MM.1S (cell line): ENCODE data around the gene RFX2.
"Not testable (repeated sequence)": the region's sequence is repeated elsewhere in the genome, so short reads cannot be mapped to it uniquely, and the experiment has no call there.

Experiments used
- DNase-seq: peaks from one replicate; pipeline ENCODE4 v3.0.0-alpha.2; 2015
- H2AFZ ChIP-seq: fragments of 300-600 bp; sonication (generic); 2 replicates; pipeline ENCODE4 v1.6.0; 2016; ENCODE audit warnings: antibody characterized with exemption, low read length
- H3F3A ChIP-seq: fragments of 300-600 bp; sonication (generic); 2 replicates; pipeline ENCODE4 v1.6.1; 2016; ENCODE audit warnings: mild to moderate bottlenecking, antibody characterized with exemption, low read length, moderate library complexity, mixed read lengths; ENCODE audit not compliant: insufficient read depth
- H3K27ac ChIP-seq: fragments of 300-600 bp; sonication (generic); 2 replicates; pipeline ENCODE4 v1.5.1; 2016; ENCODE audit warnings: mild to moderate bottlenecking, low read length
- H3K27me3 ChIP-seq: fragments of 300-600 bp; sonication (generic); replicated peaks from 2 replicates; pipeline ENCODE4 v1.6.0; 2016; ENCODE audit warnings: low read length; ENCODE audit not compliant: insufficient read depth
- H3K36me3 ChIP-seq: fragments of 300-600 bp; sonication (generic); replicated peaks from 2 replicates; pipeline ENCODE4 v1.6.1; 2016; ENCODE audit warnings: mild to moderate bottlenecking, low read length, mixed read lengths; ENCODE audit not compliant: insufficient read depth
- H3K4me1 ChIP-seq: fragments of 300-600 bp; sonication (generic); 2 replicates; pipeline ENCODE4 v1.6.1; 2016; ENCODE audit warnings: low read length, mixed read lengths
- H3K4me2 ChIP-seq: fragments of 300-600 bp; sonication (generic); 2 replicates; pipeline ENCODE4 v1.6.0; 2016; ENCODE audit warnings: low read depth, low read length
- H3K4me3 ChIP-seq: fragments of 300-600 bp; sonication (generic); 2 replicates; pipeline ENCODE4 v1.5.1; 2016; ENCODE audit warnings: low read length, mixed read lengths
- H3K79me2 ChIP-seq: fragments of 300-600 bp; sonication (generic); 2 replicates; pipeline ENCODE4 v1.6.1; 2016; ENCODE audit warnings: mixed run types, low read length, mixed read lengths
- H3K9ac ChIP-seq: fragments of 300-600 bp; sonication (generic); 2 replicates; pipeline ENCODE4 v1.6.1; 2016; ENCODE audit warnings: low read length, mixed read lengths
- H3K9me2 ChIP-seq: fragments of 300-600 bp; sonication (generic); replicated peaks from 2 replicates; pipeline ENCODE4 v1.6.1; 2016; ENCODE audit warnings: mild to moderate bottlenecking, low read length, mixed read lengths; ENCODE audit not compliant: insufficient read depth
- H3K9me3 ChIP-seq: fragments of 300-600 bp; sonication (generic); replicated peaks from 2 replicates; pipeline ENCODE4 v1.6.1; 2016; ENCODE audit warnings: mild to moderate bottlenecking, low read length, mixed read lengths; ENCODE audit not compliant: insufficient read depth
- H4K20me1 ChIP-seq: fragments of 300-600 bp; sonication (generic); 2 replicates; pipeline ENCODE4 v1.6.1; 2016; ENCODE audit warnings: mild to moderate bottlenecking, low read length, moderate library complexity, mixed read lengths; ENCODE audit not compliant: insufficient read depth
- CTCF ChIP-seq: fragments of 300-600 bp; sonication (generic); IDR thresholded peaks from 2 replicates; pipeline ENCODE4 v1.5.1; 2016; ENCODE audit warnings: antibody characterized with exemption, low read length, mixed read lengths
- EZH2 ChIP-seq: fragments of 300-600 bp; sonication (generic); optimal IDR thresholded peaks from 2 replicates; pipeline ENCODE3; 2017; ENCODE audit warnings: low read depth, mild to moderate bottlenecking, antibody characterized with exemption, low read length, mixed read lengths
- EZH2phosphoT487 ChIP-seq: fragments of 300-600 bp; sonication (generic); IDR thresholded peaks from 2 replicates; pipeline ENCODE4 v1.6.1; 2018; ENCODE audit warnings: antibody characterized with exemption, low read length

Gene RFX2

GRCh38 chr19:5989388-5990074 lies 120.8 kb downstream of the RFX2 start:
- H4K20me1 ChIP-seq = no peaks in the 10 kb centered on the region
- H3K4me2 ChIP-seq = peak overlapping the region; percentile 88; the same call in 1 of the 2 replicates
- peaks cover 34% of the 10 kb centered on the region for H3K27me3 ChIP-seq
- no peaks in the 10 kb centered on the region for H3K9me2 ChIP-seq
- no peak overlapping the region for H3K9ac ChIP-seq
- no peak for DNase-seq
- H3F3A ChIP-seq = no peaks in the 10 kb centered on the region
- H3K36me3 ChIP-seq = no peaks in the 10 kb centered on the region
- TF ChIP-seq EZH2phosphoT487 (no peak), EZH2 (no peak), CTCF (no peak)
- H3K27ac ChIP-seq = no peak overlapping the region
- H3K79me2 ChIP-seq = no peaks in the 10 kb centered on the region
- H2AFZ ChIP-seq = peak overlapping the region; percentile 99
- peaks cover 7% of the 10 kb centered on the region for H3K4me1 ChIP-seq
- H3K9me3 ChIP-seq = no peaks in the 10 kb centered on the region
- peak overlapping the region; percentile 69; the same call in 1 of the 2 replicates for H3K4me3 ChIP-seq

GRCh38 chr19:5988517-5989387 lies 121.5 kb downstream of the RFX2 start:
- TF ChIP-seq CTCF (no peak), EZH2phosphoT487 (no peak), EZH2 (no peak)
- Histone ChIP-seq H3K9me2 (no peaks in the 10 kb centered on the region), H3K4me1 (peaks cover 7% of the 10 kb centered on the region), H3K4me3 (no peak overlapping the region), H3F3A (no peaks in the 10 kb centered on the region), H2AFZ (no peak overlapping the region), H3K4me2 (no peak overlapping the region), H3K9ac (no peak overlapping the region), H3K79me2 (no peaks in the 10 kb centered on the region), H4K20me1 (no peaks in the 10 kb centered on the region), H3K27me3 (peaks cover 26% of the 10 kb centered on the region), H3K36me3 (no peaks in the 10 kb centered on the region), H3K27ac (no peak overlapping the region), H3K9me3 (no peaks in the 10 kb centered on the region)
- peak; percentile 27 for DNase-seq

- H3K4me3 ChIP-seq = peak overlapping the region; percentile 61
Observed at GRCh38 chr19:5987077-5987818, 123.1 kb downstream of the RFX2 start.

GRCh38 chr19:5985837-5986236 lies 124.5 kb downstream of the RFX2 start:
- H3K79me2 ChIP-seq, H3K4me3 ChIP-seq, H3K36me3 ChIP-seq, H3K27ac ChIP-seq, H3K9ac ChIP-seq, DNase-seq, H4K20me1 ChIP-seq, H3K9me3 ChIP-seq, H2AFZ ChIP-seq, H3K9me2 ChIP-seq, H3K4me2 ChIP-seq, H3K4me1 ChIP-seq, H3F3A ChIP-seq, H3K27me3 ChIP-seq: not testable (repeated sequence)

More at GRCh38 chr19:5987077-5987818, 123.1 kb downstream of the RFX2 start:
- Histone ChIP-seq H3K9me3 (no peaks in the 10 kb centered on the region), H3K36me3 (no peaks in the 10 kb centered on the region), H3K27ac (no peak overlapping the region), H2AFZ (peak overlapping the region; percentile 85), H3F3A (no peaks in the 10 kb centered on the region), H3K9ac (peak overlapping the region; percentile 54), H3K79me2 (no peaks in the 10 kb centered on the region), H3K27me3 (peaks cover 13% of the 10 kb centered on the region; the same call in 1 of the 2 replicates), H4K20me1 (no peaks in the 10 kb centered on the region), H3K4me1 (peaks cover 7% of the 10 kb centered on the region), H3K9me2 (no peaks in the 10 kb centered on the region), H3K4me2 (peak overlapping the region; percentile 80)
- peak; percentile 84 for DNase-seq
- TF ChIP-seq EZH2phosphoT487 (no peak), CTCF (peak; percentile 99)
